HG02763 (cell line): ENCODE data around the gene FCHSD1.
A peak's percentile ranks its signal among the peaks of the same experiment; 100 is the strongest.

Source experiments
- ATAC-seq: cut with Tn5 transposase; IDR thresholded peaks from one replicate; pipeline ENCODE4 v1.9.1; 2021; ENCODE audit warnings: mild to moderate bottlenecking, moderate library complexity; ENCODE audit not compliant: unreplicated experiment

The FCHSD1 gene

DNA sequence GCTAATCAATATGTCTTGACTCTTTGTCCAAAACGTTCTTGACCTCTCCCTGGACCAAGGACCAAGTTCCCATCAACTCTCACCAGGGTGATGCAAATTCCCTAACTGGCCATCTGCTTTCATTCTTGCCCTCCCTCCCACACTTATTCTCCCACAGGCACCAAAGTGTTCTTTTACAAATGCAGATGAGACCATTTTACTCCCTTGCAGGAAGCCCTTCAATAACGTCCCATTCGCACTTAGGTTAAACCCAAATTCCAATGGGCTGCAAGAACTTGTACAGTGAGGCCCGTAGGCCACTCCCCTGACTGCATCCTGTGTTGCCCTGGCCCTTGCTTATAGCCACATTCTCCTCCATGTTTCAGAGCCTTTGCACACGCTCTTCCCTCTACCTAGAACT is 23.5 kb upstream of the FCHSD1 start:
- no peak for ATAC-seq

GRCh38 chr5:141672841-141673813 is 21.9 kb upstream of the FCHSD1 start:
- ATAC-seq, result no peak

DNA sequence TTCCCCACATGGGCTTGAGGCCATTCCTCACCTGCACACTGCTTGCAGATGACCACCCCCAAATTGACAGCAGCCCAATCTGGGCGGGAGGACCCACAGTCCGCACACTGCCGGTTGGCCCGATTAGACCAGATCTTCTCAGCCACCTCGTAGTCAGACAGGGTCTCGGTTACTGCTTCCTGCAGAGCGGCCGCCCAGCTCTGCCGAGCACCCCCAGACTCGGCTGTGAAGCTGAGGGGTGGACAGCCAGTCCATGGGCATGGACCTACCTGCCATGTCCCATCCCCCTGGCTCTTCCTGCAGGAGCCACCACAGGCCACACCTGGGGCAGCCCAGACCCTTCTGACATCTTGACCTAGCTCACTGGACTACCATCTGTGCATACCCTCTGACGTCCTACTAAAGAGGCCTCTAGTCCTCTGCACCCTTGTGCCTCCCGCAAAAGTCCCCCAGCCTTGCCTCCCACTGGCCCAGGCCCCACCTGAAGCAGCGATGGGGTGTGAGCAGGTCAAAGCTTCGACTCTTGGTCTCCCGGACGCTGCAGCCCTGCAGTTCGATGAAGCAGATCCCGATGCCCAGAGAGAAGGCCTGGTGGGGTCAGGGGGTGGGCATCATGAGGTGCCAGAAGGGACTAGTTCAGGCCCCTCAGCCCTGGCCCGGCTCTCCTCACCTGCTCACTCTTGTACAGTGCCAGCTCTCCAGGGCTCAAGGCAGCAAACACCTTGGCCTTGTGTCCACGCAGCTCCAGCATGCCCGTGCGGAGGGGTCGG is 21.0 kb upstream of the FCHSD1 start:
- no peak for ATAC-seq

DNA sequence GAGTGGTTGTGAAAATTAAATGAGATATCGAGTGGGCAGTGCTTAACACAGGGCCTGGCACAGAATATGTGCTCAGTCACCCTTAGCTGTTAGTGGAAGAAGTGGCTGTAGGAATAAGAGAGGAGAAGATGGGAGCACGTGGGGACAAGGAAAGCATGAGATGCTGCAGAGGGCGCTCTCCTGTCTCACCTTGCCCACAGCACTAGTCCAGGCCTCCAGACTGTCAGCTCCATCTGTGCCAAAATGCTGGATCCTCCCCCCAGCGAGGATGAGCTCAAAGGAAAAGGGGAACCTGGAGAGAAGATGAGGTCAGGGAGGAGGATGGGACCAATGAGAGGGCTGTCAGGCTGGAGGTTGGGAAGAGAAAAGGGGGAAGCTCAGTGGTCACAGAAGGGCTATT is 18.3 kb upstream of the FCHSD1 start:
- no peak for ATAC-seq

DNA sequence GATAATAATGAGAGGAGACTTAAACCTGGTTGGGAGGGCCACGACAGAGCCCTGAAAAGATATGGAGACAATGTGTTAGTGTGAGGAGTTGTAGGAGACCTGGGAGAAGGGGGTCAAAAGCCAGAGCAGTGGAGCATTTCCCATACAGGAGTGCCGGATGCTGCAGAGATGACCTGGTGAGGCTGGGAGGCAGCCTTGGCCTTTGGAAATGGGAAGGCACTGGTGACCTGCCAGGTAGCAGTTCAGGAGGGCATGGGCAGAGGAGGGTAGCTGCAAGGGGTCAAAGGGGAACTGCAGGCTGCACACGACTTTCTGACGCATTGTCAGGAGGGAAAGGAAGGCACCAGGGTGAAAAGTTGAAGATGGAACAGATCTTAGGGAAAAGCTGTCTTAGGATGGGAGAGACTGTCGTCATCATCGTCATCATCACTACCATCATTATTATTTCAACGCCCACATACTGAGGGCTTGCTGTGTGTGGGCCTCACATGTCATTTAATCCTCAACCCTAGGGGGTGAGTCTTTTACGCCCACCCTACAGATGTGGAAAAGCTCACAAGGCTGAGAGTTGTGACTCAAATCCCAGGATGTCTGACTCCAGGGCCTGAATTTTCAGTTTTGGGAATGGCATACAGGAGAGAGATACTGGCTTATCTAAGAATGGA is 17.5 kb upstream of the FCHSD1 start:
- ATAC-seq, result no peak

GRCh38 chr5:141665995-141666940 is 15.1 kb upstream of the FCHSD1 start:
- ATAC-seq, result no peak

DNA sequence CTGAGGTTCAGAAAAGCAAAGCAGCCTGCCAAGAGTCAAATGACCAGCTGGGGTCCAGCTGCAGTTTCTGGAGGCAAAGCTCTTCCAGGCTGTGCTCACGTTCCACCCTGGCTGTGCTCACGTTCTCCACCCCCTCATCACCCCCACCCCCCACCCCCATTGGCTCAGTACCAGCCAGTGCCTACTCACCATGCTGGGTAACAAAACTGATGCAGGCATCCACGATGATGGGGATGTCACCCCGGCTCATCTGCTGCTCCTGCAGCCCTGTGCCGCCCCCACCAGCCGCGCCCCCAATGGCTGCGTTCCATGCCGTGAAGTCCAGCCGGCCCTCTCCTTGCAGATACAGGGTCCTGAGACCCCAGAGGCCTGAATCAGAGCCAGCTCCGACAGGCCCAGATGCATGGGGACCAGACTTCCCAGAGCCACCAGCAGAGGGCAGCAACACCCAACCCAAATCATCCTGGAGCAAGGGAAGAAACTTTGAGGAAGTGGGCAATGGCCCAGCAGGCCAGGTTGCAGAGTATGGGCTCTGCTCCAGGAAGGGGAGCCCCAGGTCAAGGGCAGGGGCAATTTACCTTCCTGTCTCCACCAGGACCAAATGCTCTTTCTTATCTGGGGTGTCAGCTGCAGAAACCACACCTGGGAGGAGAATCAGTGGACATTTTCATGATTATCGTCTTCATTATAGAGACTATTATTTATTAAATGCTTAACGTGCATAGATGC is 13.7 kb upstream of the FCHSD1 start:
- peak; percentile 91 for ATAC-seq

DNA sequence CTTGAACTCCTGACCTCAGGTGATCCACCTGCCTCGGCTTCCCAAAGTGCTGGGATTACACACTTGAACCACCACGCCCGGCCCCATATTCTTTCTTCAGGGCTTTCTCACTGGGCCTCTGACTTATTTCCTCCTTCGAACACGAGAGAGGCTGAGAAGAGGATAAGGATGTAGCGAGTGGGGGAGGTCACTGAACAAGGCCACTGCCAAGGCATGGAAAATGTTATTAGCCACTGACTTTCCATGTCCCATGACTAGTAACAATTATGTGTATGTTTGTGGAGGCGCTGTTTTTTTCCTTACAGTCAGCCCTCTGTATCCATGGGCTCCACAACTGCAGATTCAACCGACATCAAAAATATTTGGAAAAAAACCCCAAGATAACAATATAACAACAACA is 12.3 kb upstream of the FCHSD1 start:
- no peak for ATAC-seq

GRCh38 chr5:141662028-141662427 is 10.8 kb upstream of the FCHSD1 start:
- ATAC-seq, result no peak

- ATAC-seq, result no peak
These were observed 6.8 kb upstream of the FCHSD1 start for GRCh38 chr5:141657937-141658545.

GRCh38 chr5:141657404-141657803 is 6.2 kb upstream of the FCHSD1 start:
- no peak for ATAC-seq

DNA sequence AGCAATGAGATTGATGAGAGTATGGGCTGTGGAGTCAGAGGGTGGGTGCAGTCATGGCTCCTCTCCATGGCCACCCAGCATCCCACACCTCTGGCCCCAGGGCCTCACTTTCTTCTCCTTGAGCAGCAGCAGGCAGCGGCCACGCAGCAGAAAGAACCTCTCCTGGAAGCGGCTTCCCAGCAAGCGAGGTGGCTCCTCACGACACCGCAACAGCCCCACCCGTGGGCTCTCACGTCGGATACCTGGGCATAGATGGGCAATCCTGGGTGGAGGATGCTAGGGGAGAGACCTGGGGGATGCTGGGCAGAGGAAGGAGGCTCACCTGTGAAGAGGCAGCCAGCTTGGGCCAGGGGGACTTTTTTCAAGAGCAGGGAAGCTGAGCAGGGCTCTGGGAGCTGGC is 5.2 kb upstream of the FCHSD1 start:
- ATAC-seq, result no peak

DNA sequence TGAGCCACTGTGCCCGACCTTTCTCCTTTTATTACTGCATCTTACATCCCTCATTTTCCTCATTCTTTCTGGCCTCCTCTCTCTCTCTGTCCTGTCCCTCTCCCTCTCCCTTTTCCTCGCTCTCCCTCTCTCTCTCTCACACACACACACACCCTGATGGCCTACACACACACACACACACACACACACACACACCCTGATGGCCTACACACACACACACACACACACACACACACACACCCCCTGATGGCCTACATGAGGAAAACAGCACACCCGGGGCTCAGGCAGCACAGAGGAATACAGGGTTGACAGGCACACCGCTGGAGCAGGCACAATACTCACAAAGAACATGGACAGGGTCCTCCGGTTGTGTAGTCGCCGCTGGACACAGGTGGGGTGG is 3.8 kb upstream of the FCHSD1 start:
- no peak for ATAC-seq

- no peak for ATAC-seq
These were observed 3.1 kb upstream of the FCHSD1 start for GRCh38 chr5:141654298-141654697.

DNA sequence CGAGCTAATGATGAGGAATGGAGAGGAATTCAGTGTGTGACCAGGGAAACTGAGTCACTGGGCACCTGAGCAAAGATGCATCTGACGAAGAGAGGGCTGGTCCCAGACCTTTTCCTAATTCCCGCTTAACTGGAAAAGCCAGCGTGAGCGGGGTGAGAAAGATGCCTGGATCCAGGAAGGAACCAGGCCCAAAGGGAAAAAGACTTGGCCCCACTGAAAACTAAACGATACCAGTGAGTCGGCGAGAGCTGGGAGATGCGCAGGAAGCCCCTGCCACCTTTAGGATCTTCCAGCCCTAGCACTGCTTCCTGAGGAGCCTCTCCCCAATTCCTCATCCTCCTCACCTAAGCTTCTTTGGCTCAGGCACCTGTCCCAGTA is 499 bp upstream of the FCHSD1 start:
- ATAC-seq, result no peak

DNA sequence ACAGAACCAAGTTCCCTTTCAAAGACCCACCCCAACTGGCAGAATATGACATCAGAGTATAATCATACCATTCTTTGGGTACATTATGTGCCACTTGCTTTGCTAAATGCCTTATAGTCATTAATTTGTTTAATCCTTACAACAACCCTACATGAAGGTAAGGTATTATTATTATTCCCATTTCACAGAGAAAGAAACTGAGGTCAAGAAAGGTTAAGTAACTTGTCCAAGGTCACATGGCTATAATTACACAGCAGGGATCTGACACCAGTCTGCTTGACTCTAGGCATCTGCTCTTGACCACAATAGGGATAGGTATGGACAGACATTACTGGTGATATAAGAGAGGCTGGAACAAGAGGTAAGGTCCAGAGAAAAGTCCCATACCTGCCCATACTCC is 1.2 kb downstream of the FCHSD1 start:
- ATAC-seq, result no peak

DNA sequence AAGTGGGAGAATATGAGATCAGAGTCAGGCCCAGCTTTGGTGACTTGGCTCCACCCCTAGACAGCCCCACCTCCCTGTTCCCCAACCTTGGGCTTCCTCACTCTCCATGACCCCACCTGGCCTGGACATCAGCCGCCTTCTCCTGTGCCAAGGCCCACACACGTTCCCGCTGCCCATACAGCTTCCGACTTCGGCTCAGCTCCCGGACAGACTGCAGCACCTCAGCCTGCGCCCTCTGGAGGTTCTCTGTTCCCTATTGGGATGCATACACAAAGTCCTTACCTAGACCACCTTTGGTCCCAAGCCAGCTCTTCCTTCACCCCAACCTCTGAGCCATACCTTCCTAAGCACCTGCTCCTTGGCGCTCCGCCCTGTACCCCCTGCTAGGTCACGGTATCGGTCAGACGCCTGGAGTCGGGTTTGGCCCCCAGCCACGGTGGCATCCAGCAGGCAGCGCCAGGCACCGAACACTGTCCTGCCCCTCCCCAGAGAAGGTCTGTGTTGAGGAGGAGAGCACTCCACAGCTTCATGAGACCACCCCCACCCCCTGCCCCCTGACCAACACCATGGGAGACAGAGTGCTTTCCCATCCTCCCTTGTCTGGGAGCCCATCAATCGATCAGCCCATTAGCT is 2.0 kb downstream of the FCHSD1 start:
- no peak for ATAC-seq

GRCh38 chr5:141647851-141648250 is 3.4 kb downstream of the FCHSD1 start:
- ATAC-seq, result no peak

DNA sequence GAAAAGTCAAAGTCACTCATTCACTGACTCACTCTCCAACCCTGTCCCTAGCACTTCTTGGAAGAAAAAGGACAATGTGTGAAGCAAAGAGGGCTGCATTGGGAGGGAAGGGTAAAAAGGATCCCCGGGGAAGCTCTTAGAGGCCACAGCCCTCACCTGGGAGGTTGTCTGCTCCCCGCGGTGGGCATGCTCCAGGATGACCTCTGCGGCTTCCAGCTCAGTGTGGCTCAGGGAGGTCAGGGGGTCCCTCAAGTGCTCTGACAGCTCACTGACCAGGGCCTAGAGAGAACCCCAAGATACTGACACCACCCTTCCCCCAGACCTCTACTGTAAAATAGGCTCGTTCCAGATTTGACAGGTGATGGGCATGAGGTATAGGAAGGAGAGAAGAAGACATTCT is 4.0 kb downstream of the FCHSD1 start:
- ATAC-seq, result no peak
